Germinal center (tissue), 1 donor: ENCODE results near the gene ACY1.
"Not testable (repeated sequence)": the region's sequence is repeated elsewhere in the genome, so short reads cannot be mapped to it uniquely, and the experiment has no call there.

ENCODE experiments used
- DNase-seq: peaks from one replicate; pipeline ENCODE4 v3.0.0; 2012; ENCODE audit warnings: mixed read lengths, low spot score

The ACY1 gene

DNA sequence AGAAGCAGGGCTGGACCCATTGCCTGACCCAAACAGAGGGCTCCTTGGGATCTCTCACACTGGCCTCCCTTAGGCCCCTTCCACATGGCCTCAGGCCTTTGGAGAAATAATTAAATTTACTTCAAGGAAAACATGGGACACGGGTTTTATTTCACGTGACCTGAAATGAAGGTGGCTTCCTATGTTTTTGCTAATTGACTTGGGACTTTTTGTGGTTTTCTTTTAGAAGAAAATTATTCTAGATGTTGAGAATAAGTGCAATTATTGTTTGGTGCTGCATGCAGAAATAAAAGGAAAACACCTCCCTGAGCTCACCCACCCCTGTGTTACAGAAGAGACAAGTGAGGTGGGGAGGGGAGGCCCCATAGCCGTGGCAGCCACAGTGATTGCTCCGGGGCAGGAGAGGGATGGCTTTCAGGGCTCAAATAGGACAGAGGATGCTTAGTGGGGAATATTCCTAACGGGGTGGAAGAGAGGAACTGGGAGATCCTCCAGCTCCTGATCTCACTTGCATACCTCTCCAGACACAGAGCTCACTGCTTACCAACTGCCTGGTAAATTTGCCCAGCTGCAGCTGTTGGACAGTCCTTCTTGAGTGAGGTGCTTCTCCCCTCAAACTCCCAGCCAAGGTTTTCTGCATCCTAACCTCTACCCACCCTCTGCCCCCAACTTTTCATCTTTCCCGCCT, 41.6 kb downstream of the ACY1 start:
- DNase-seq: no peak

- no peak for DNase-seq
Observed at GRCh38 chr3:52025453-52025852, 42.1 kb downstream of the ACY1 start.

DNA sequence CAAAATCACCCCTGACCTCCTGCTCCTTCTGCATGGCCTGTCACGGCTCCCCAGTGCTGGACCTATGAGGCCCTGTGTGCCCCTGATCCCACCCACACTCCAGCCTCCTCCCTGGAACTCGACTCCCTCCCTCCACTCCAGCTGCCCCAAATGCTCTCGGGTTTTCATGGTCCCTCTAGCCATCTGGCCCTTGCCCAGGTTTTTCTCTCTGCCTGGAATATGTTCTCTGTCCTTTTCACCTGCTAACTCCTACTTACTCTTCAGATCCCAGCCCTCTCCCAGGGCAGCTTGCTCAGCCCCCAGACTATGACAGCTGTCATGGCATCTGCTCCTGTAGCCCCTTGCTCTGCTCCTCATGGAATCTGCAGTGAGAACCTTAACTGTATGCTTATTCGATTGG, 42.7 kb downstream of the ACY1 start:
- DNase-seq: no peak

GRCh38 chr3:52028572-52028971, 45.2 kb downstream of the ACY1 start:
- no peak for DNase-seq

GRCh38 chr3:52029053-52029452, 45.7 kb downstream of the ACY1 start:
- no peak for DNase-seq

DNA sequence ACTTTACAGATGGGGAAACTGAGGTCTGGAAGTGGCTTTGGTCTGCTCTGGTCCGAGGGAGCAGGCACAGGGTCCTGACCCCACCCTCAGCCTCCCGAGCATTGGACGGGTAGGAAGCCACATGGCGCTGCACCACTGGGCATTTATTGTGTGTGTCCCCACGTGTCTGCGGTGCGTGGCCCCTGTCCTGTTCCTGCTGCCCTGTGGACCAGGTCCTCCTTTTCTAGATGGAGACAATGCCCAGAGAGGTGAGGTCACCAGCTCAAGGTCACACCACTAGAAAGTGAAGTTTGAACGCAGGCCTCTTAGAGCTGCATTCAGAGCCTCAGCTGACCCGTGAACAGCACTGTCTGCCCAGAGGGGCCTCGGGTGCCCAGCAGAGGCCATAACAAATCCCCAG, 46.2 kb downstream of the ACY1 start:
- DNase-seq: no peak

GRCh38 chr3:52030714-52031310, 47.5 kb downstream of the ACY1 start:
- DNase-seq: no peak

DNA sequence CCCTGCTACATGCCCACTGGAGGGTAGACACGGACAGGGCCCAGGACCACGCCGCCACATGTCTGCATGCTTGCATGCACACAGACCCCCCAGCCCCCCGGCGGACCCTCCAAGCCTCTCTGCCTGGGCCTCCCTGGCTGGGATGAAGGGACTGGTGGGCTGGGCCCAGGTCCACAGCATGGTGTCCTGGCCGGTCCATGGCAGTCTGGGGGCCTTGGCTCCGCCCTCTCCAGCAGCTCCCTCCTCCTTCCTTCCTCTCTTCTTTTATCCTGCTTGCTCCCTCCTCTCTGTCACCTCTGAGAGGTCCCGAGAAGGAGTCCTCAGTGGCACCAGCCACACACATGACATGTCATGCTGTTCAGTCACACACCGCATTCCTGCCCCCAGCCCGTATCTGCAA, 48.6 kb downstream of the ACY1 start:
- DNase-seq: no peak

DNA sequence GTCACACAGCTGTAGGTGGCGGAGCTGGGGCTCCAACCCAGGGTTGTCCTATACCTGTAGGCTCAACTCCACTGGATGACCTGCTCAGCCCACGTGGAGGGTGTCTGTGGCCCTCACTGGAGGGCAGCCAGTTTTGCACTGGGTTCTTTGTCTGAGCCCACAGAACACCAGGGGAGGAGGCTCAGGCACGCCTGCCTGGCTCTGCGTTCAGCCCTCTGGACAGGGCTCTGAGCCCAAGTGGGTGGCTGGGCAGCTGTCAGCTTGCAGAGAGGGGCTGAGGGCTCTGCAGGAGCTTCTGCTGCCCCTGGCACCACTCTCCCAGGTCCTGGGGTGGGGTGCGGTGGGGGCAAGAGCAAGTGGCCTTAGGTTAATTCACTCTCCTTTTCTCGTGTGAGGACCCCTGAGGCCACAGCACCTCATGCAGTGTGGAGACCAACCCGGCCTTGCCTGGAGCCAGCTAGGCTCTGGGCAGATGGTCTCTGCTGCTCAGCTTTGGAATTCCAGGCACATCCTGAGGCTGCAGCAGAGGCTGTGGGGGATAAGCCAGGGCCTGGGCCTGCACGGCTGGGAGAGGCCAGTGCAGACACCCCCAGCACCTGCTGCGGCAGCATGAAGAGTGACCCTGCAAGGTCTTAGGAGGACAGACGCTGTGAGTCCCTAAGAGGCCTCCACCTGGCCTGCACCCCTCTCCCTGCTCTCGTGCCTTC, 49.5 kb downstream of the ACY1 start:
- no peak for DNase-seq

GRCh38 chr3:52033748-52034147, 50.4 kb downstream of the ACY1 start:
- DNase-seq: not testable (repeated sequence)

- DNase-seq: no peak
Observed at GRCh38 chr3:52034212-52034611, 50.9 kb downstream of the ACY1 start.

GRCh38 chr3:52034651-52035050, 51.3 kb downstream of the ACY1 start:
- DNase-seq: no peak

GRCh38 chr3:52036222-52036694, 52.9 kb downstream of the ACY1 start:
- no peak for DNase-seq

GRCh38 chr3:52036829-52037228, 53.5 kb downstream of the ACY1 start:
- no peak for DNase-seq

GRCh38 chr3:52037291-52037690, 54.0 kb downstream of the ACY1 start:
- no peak for DNase-seq

- no peak for DNase-seq
Observed at GRCh38 chr3:52038227-52038626, 54.9 kb downstream of the ACY1 start.
